GM18511 (cell line): ENCODE data around the gene DNAAF2.
"Not testable (repeated sequence)": the region's sequence is repeated elsewhere in the genome, so short reads cannot be mapped to it uniquely, and the experiment has no call there.

Experiments used
- ATAC-seq: cut with Tn5 transposase; IDR thresholded peaks from one replicate; pipeline ENCODE4 v1.9.1; 2021; ENCODE audit warnings: mild to moderate bottlenecking, moderate library complexity; ENCODE audit not compliant: unreplicated experiment

Gene DNAAF2

DNA sequence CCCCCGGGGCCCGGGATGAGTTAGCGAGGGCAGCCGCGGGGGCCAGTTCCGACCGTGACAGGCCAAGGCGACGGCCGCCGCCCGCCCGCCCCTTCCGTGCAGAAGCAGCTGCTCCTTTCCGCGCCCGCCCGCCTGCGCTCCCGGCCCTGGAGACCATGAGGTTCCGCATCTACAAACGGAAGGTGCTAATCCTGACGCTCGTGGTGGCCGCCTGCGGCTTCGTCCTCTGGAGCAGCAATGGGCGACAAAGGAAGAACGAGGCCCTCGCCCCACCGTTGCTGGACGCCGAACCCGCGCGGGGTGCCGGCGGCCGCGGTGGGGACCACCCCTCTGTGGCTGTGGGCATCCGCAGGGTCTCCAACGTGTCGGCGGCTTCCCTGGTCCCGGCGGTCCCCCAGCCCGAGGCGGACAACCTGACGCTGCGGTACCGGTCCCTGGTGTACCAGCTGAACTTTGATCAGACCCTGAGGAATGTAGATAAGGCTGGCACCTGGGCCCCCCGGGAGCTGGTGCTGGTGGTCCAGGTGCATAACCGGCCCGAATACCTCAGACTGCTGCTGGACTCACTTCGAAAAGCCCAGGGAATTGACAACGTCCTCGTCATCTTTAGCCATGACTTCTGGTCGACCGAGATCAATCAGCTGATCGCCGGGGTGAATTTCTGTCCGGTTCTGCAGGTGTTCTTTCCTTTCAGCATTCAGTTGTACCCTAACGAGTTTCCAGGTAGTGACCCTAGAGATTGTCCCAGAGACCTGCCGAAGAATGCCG is 13.7 kb downstream of the DNAAF2 start:
- peak; percentile 39 for ATAC-seq

DNA sequence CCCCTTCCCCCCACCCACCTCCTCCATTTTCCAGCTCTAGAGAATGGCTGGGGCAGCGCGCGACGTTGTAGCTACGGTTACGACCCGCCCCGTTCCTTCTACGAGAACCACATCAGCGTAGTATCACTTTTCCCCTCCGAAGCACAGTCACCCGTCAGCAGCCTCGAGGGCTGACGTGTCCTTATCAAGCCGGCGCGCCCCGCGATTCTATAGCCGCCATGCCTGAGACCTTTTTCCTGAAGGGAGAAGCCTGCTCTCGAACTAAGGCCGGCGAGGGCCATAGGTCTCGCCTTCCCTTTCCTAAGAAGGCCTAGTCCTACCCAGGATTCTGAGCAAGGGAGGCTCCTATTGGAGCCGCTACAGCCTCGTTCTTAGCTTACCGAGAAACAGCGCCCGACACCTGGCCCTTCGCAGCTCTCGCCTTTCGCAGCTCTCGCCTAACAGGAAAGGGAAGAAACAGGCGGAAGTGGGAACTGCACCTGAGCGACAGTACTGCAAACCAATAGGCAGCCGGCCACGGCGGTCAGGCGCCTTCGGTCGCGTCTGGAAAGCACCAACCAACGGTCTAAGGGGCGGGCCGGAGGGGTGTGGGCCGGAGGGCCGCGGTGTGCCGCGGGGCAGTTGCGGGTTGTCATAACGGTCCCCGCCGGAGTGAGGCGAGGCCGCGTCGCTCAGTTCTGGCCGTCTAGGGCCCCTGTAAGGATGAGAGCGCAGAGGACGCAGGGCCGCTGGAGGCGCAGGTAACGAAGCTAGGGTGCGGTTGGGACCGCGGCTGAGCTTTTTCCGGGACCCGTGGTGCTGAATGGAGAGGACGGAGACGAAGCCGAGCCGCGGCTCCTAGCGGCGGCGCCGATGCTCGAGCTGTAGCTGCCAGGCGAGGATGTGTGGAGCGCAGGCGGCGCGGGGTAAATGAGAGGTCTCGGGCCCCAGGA is 14.6 kb downstream of the DNAAF2 start, which contains the start of the genes MGAT2 and RPL36AL:
Gene MGAT2 (plus strand): TSS at position 618 of the 932 bp plus-strand sequence. CDS start 470 bp downstream, outside the sequence.
Gene RPL36AL (minus strand): TSS at position 445 of the 932 bp plus-strand sequence. CDS start 1,522 bp downstream, outside the sequence.
- ATAC-seq: peak; percentile 94

DNA sequence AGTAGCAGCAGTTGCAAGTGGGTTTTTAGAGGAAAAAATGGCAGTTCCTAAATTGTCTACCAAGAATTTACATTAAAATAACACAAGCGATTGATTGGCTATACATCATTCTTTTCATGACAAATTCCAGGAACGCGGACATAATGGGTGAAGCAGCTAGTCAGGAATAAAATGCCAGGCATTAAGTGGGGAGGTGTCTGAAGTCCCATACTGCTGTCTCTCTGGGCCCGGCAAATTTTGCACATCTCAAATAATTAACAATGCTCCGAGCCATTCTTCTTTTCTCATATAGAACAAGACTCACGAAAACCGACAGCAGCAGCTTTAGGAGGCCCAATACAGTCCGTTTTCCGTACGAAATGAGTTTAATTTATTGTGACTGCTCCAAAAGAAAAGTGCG is 15.3 kb downstream of the DNAAF2 start:
- no peak for ATAC-seq

DNA sequence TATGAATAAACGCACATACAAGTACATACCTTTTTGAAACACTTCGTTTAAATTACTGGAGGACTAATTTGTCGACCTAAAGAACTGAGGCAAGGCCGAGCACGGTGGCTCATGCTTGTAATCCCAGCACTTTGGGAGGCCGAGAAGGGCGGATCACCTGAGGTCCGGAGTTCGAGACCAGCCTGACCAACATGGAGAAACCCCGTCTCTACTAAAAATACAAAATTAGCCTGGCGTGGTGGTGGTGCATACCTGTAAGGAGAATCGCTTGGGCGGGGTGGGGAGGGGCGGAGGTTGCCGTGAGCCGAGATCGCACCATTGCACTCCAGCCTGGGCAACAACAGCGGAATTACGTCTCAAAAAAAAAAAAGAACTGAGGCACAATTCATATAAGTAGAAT is 15.8 kb downstream of the DNAAF2 start:
- ATAC-seq: not testable (repeated sequence)

DNA sequence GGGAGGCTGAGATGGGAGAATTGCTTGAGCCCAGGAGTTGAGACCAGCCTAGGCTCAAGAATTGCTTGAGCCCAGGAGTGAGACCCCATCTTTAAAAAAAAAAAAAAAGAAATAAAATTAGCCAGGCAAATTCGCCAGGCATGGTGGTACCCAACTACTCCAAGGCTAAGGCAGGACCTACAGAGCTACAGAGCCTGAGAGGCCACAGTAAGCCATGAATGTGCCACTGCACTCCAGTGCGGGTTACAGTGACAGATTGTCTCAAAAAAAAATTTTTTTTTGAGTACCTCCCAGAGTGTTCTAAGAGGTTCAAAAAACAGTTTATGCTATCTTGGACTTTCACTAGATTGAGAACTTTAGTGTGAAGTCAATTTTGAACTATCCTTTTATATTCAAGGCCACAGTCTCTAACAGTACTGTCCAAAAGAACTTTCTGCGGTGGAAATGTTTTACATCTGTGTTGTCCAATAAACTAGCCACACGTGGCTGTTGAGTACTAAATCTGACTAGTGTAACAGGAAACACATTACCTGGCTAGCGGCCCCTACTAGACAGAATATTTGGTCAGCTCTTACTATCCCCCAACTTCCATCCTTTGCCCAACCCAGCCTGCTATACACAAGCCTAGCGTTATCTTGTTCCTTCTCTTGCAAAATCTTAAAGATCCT is 17.1 kb downstream of the DNAAF2 start:
- ATAC-seq: no peak

DNA sequence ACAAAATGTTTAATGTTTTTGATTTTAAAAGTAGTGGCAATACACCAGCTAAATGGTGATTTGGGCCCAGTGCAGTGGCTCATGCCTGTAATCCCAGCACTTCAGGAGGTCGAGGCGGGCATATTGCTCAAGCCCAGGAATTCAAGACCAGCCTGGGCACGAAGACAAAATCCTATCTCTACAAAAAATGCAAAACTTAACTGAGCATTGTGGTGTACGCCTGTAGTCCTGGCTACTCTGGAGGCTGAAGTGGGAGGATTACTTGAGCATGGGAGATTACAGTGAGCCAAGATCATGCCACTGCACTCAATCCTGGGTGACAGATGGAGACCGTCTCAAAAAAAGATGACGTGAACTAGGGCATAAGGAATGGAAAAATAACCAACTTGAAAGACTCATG is 19.3 kb downstream of the DNAAF2 start:
- ATAC-seq: no peak

DNA sequence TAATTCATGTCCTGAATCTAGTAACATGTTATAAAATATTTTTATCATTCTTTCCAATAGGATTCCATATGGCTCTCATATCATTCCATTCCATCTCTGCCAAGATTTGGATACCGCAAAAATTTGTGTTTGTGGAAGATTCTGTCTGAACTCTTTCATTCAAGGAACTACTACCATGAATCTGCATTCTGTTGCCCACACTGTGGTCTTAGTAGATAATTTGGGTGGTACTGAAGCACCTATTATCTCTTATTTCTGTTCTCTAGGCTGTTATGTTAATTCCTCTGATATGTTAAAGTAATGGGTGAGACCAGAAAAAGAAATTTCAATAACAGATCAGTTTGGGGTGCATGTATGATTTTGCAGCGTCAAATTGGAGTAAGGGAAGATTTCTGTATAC is 20.8 kb downstream of the DNAAF2 start:
- no peak for ATAC-seq

DNA sequence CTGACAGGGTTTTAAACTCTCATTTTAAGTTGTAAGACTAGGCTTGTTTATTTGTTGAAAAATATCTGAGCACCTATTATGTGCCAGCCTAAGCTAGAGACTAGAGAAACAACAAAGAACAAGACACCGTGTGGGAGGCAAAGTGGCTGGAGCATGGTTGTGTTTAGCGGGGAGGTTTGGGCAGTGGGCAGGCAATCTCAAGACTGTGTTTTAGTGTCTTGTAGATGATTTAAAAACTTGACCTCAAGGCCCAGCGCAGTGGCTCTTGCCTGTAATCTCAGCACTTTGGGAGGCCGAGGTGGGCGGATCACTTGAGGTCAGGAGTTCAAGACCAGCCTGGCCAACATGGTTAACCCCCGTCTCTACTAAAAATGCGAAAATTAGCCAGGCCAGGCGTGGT is 22.4 kb downstream of the DNAAF2 start:
- ATAC-seq: no peak

DNA sequence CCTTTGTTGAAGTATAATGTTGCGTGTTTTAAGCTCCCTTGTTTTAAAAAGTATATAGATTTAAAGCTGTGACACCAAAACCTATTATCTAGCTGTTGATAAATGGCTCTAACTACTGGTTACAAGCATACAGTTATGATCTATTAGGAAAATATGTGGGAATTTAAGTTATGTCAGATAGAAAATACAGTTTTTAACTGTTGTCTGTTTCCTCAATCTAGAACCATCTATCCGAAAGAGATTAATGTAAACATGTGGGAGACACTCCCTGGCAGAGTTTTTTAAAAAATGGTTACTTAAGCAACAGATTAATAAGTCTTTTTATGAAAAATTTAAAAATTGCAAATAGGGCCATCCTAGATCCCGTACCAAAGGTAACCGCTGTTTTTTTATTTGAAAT is 22.8 kb downstream of the DNAAF2 start:
- no peak for ATAC-seq

DNA sequence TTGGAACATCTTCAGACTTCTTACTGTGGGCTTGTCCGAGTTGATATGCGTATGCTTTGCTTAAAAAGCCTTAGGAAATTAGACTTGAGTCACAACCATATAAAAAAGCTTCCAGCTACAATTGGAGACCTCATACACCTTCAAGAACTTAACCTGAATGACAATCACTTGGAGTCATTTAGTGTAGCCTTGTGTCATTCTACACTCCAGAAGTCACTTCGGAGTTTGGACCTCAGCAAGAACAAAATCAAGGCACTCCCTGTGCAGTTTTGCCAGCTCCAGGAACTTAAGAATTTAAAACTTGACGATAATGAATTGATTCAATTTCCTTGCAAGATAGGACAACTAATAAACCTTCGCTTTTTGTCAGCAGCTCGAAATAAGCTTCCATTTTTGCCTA is 27.5 kb downstream of the DNAAF2 start:
- ATAC-seq: no peak

DNA sequence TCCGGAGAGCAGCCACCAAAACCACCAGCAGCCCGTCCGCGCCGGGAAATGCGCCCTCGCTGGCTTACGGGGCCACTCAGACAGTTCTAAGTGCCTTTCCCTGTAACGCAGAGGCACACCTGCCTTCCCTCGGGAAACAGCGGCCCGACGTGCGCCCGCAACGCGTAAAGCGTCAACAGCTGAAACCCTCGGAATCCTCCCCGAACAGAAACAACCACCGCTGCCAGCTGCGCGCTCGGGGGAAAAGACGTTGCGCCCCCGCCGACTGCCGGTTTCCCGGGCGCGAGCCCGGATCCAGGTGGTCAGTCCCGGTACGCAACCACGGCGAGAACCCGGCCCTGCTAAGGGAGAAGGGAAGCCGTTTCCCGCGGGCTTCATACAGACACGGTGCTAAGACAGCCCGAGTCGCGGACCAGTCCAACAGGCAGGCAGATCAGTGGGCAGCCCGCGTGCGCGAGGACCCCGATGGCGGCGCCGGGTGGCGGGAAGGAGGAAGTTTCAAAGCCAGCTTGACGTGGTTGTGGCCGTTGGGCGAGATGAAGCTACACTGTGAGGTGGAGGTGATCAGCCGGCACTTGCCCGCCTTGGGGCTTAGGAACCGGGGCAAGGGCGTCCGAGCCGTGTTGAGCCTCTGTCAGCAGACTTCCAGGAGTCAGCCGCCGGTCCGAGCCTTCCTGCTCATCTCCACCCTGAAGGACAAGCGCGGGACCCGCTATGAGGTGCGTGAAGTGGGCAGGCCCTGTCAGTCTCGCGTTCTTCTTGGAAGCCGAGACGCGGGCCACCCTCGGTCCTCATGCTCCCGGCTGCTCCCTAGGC is 36.4 kb downstream of the DNAAF2 start, which contains the start of gene LRR1:
Gene LRR1 (plus strand): TSS at position 456 of the 816 bp plus-strand sequence. CDS start 81 bp downstream, at position 537.
- peak; percentile 52 for ATAC-seq

DNA sequence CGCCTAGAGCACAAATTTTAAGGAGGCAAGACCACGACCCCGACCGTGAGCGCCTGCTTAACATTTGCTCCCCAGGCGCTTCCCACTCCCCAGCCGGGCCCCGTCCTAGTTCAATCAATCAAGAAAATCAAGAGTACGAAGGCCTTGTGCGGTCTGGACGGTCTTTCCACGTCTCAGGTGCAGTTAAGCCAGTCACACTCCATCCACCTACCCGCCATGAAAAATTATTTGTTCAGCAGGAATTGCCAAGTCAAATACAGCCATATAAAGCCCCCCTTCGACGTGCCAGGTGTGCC is 36.9 kb downstream of the DNAAF2 start:
- peak; percentile 2 for ATAC-seq

DNA sequence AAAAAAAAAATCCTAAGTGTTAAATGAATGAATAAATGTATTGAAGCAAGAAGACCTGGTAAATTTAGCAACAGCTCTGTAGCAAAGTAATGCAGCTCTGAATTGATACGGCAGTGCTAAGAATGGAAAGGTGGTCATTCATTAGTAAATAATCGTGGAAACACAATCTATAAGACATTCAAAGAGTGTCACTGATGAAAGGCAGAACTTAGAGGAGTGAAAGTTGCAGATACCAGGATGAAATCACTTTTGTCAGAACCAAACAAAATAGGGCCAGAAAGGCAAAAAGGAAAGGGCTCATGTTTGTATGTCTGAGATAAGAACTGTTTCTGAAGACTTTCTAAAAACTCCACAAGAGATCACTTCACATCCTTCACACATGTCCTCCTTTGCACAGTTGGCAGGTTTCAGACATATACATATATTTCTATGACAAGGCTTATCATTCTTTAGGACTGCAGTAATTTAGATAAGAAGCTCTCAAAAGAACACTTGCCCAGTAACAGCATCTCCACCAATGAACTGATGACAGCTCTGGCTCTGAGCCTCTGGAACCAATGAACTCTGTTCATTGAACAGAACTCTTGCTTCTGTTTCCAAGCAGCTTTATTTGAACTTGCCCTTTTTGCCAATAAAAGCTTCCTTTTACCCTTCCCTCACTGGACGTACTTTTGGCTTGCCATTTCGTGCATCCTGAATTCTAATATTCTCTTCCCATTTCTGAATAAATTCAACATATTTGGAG is 40.5 kb downstream of the DNAAF2 start:
- peak; percentile 33 for ATAC-seq

DNA sequence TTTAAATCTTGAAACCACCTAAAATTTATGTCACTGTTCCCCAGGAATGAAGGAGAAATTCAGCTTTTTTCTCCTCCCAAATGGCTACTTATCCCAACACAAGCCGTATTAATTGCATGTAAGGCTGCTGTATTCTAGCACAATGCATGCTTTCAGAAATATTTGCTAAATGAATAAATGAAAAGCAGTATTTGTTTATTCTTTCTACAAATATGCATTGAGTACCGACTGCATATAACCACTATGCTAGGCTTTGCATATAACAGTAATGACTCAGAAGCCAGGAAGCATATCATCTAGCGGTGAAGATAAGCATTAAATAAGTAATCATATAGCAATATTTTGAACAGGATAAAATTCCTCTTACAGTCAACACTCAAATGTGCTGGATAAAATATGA is 42.0 kb downstream of the DNAAF2 start:
- ATAC-seq: no peak

DNA sequence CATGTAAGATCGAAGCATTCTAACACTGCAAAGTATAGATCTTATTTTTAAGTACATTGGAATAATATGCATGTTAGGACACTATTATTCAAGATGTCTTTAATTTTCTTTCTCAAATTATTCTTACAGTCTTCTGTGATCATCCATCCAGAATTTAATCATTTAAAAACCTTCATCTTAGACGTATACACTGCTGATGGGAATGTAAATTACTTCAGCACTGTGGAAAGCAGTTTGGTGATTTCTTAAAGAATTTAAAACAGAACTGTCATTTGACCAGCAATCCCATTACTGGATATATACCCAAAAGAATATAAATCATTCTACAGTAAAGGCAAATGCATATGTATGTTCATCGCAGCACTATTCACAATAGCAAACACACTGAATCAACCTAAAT is 45.7 kb downstream of the DNAAF2 start:
- ATAC-seq: no peak

DNA sequence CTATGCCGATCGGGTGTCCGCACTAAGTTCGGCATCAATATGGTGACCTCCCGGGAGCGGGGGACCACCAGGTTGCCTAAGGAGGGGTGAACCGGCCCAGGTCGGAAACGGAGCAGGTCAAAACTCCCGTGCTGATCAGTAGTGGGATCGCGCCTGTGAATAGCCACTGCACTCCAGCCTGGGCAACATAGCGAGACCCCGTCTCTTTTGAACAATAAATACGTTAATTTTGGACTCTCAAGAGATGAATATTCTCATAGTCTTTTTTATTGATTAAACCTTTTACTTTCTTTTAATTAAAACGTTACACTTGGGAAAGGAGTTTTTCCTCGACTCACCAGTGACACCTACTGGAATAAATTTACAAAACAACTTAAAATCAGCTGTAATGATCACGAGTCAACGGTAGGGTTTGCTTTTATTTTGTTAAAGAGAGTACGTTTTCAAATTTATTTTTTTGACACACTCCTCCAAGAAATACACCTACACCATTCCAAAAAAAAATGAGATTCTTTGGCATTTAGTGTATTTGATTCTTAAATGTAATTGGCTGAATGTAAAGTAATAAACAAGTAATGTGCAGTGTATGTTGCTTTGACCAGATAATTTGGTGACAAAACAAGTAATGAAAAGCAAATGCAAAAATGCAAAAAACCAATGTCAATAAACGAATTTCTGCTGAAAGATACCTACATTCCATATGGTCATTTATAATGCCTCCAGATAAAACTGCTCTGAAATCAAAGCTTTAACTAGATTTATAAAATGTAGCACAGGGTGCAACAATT is 48.2 kb downstream of the DNAAF2 start:
- ATAC-seq: peak; percentile 31

DNA sequence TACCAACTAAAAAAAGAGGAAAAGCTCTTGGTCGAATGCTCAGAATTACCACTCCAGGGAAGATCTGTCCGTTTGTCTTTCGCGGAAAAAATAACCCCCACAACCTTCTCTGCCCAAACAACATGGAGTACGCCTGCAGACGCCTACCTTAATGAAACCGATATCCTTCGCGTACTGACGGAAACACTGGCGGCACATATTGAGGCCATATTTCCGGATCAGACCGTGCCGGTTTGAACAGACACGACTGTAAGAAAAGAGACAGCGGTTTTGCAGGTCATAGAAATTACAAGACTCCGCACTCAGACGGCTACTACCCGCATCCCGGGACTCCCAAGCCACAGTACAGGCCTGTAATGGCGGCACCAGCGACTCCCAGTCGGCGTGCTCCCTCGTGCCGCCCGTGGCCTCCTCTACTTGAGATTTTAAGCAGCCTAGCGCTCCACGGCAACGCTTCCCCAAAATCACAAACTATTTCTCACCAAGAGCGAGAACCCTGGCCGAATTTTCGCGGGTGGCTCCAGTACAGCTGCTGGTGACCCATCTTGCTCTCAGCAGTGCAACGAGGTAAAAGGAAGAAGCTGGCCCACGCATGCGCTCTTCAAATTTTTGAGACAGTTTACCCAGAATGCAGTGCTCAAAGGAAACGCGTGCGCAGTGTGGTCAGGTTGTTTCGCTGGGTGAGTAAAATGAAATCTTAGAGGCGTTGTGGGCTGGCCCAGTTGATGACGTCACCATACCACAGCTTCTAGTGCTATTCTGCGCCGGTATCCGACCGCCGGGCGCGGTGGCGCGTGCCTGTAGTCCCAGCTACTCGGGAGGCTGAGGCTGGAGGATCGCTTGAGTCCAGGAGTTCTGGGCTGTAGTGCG is 49.0 kb downstream of the DNAAF2 start, which contains the start of gene RPS29:
Gene RPS29 (minus strand): TSS at position 578 of the 870 bp plus-strand sequence. CDS start 34 bp downstream, at position 544.
- ATAC-seq: peak; percentile 86
